Putamen (tissue), 1 donor: ENCODE data around the gene CYB5R2.
"Not testable (repeated sequence)": the region's sequence is repeated elsewhere in the genome, so short reads cannot be mapped to it uniquely, and the experiment has no call there.

ENCODE experiments used
- DNase-seq: peaks from one replicate; pipeline ENCODE4 v3.0.0-alpha.2; 2016; ENCODE audit warnings: low spot score

Gene CYB5R2

DNA sequence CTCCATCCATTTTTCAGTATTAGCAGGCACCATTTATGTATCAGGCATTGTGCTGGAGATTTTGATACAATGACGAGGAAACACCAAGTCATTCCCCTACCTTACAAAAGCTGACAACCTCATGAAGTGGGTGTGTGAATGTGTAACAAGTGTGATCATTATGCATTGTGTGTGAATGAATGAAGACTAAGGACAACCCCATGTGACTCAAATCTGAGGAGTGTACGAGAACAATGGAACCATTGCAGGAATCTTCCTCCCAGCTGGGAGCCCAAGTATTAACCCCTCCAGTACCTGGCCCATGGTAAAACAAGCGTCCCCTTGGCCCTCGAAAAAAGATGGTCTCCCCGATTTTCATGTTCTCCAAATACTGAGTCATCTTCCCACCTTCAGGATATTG is 4.4 kb downstream of the CYB5R2 start:
- DNase-seq = peak; percentile 90

DNA sequence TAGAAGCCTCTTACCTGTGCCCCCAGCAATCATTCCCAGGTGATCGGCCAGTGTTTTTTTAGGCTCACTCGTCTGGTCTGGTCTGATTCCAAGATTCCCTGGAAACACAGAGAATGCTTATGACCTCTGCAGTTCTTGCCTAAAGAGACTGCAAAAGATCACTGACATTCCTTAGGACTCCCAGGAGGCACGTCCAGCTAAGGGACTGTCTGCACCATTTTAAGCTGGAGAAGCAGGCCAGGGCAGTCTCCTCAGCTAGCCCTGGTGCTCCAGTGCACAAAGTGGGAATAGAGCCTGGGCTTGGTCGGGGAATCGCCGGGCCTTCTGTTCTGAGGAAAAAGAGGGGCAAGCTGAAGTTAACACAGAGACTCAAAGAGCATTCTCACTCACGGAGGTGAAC is 4.8 kb downstream of the CYB5R2 start:
- DNase-seq = no peak

DNA sequence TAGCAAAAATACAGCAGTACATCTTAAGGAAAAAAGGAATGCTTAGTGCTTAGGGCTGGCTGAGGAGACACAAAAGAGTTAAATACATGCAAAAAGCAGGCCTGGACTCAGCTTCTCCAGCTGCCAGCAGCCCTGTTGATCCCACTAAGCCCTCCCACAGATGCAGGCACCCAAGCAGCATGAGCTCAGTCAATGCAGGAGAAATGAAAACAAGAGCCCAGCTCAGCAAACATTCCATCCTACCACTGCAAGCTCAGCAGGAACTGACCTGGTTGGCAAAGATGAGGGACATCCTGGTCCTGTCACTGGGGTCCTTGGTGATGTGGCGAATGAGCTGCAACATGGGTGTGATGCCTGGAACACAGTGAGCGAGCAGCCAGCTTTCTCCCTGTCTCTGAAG is 5.8 kb downstream of the CYB5R2 start:
- no peak for DNase-seq

DNA sequence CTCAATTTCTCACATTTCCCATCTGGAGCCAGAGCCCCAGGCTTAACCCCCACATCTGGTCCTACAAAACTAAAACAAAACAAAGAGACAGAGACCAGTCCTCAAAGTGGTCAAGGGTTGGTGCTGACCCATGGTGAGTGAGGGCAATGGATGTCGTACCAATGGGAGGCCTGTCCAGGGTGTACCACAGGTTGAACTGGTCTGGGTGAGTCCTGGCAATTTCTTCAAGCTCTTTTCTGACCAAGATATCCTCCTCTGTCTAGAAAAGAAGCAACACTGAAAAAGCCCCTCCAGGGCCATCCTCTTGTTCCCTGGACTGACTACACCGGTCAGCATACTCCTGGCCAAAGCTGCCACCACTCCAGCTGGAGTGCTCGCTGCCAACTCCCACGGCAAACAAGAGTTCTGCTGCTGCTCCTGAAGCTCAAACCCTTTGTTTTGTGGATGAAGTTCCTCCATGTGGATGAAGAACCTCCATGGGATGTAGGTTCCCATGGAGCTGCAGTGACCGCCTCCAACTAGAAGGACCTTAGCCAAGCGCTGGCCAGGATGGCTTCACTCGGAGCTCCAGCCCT is 6.9 kb downstream of the CYB5R2 start:
- no peak for DNase-seq

DNA sequence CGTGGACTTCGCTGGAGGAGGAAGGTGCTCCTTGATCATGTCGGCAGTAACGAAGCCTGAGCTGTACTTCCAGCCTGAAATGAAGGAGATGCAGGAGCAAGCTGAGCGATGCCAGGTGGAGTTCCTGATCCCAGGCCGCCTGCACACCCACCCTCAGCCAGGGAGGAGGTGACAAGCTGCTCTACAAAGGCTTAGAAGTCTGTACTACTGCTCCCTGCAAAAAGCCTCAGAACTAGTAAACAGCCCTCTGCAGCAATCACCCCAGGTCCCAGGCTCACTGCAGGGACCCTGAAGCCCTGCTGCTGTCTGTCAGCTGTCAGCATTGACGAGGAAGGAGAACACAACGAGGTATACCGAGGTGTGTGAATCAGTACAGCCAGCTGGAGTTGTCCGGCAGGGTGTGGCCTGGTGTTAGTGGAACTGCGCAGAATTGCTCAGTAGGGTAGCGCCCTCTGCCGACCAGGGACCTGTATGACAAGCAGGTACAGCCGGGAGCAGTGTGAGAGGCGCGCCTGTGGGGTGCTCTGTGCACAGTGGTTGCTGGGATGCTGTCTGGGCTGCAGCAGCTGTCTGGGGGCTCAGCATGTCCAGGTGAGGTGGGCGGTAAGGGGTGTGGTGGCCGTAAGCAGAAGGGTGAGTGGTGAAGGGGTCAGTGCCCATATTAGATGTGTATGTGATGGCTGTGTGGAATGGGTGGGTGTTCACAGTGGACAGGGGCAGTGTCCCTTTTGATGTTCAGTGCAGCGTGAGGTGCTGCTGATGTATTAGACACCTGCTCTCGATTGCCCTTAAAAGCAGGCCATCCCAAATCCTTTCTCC is 7.6 kb downstream of the CYB5R2 start:
- DNase-seq = no peak

DNA sequence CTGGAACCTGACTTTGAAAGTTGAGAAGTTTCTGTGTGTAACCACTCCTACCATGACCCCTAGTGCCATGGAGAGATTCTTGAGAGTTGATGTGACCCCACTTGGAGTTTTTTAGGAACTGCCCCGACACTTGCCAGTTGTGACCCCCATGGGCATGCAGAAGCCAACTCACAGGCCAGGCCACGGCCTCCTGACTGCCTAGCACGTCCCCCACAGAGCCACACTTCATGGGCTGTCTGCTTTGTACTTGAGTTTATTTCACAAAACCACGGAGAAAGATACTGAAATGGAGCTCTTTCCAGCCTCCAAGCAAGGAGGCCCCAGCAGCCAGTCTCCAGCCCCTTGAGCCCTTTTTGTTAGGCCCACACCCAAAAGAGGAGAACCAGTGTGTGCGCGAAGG is 8.4 kb downstream of the CYB5R2 start:
- no peak for DNase-seq

DNA sequence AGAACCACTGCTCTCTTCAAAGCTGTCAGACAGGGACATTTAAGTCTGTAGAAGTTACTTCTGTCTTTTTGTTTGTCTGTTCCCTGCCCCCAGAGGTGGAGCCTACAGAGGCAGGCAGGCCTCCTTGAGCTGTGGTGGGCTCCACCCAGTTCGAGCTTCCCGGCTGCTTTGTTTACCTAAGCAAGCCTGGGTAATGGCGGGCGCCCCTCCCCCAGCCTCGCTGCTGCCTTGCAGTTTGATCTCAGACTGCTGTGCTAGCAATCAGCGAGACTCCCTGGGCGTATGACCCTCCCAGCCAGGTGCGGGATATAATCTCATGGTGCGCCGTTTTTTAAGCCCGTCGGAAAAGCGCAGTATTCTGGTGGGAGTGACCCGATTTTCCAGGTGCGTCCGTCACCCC is 9.8 kb downstream of the CYB5R2 start:
- not testable (repeated sequence) for DNase-seq

DNA sequence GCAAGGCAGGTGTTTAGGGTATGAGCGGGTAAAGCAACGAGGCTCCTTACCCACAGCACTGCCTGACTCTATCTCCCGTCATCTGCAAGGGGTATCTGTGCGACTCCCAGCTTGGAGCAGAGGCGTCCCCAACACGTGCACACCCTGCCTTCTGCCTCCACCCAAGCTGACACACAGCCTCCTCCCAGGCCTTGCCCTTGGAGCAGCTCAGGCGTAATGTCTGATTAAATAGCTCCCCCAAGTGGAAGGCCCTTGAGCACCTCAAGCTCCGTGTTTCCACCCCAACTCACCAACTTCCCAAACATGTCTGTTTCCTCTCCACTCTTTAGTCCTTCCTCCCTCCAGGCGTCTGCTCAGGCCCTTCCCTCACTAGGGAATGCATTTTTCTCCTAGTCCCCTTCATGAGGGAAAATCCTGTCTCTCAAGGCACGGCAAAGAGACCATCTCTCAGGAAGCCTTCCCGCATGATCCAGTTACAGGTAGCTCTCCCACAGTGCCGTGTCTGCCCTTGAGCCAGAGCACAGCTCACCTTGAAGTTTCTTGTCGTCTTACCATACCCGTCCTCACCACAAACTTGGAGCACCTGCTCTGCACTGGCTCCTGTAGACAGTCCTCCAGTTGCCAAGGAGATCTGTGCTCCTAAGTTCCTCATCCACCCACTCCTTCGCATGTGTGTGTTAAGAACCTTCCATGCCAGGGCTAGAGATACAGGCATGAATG is 15.8 kb downstream of the CYB5R2 start:
- peak; percentile 86 for DNase-seq

DNA sequence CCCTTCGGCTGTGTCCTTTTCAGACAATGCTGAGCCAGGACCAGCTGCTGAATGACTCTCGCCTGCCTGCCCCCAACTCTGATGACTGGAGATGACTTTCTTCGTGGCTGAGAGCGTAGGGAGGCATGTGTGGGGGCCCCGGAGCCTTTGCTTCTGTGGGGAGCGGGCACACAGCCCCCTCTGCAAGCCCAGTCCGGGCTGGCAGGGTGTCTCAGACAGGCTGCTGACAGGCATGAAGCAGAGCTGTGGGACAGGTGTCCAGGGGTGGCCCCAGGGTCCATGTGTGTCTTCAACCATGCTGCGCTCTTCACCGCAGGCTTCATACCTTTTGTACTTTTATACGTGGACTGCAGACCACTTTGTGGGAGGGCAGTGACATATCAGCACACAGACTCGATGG is 16.6 kb downstream of the CYB5R2 start:
- DNase-seq = no peak

DNA sequence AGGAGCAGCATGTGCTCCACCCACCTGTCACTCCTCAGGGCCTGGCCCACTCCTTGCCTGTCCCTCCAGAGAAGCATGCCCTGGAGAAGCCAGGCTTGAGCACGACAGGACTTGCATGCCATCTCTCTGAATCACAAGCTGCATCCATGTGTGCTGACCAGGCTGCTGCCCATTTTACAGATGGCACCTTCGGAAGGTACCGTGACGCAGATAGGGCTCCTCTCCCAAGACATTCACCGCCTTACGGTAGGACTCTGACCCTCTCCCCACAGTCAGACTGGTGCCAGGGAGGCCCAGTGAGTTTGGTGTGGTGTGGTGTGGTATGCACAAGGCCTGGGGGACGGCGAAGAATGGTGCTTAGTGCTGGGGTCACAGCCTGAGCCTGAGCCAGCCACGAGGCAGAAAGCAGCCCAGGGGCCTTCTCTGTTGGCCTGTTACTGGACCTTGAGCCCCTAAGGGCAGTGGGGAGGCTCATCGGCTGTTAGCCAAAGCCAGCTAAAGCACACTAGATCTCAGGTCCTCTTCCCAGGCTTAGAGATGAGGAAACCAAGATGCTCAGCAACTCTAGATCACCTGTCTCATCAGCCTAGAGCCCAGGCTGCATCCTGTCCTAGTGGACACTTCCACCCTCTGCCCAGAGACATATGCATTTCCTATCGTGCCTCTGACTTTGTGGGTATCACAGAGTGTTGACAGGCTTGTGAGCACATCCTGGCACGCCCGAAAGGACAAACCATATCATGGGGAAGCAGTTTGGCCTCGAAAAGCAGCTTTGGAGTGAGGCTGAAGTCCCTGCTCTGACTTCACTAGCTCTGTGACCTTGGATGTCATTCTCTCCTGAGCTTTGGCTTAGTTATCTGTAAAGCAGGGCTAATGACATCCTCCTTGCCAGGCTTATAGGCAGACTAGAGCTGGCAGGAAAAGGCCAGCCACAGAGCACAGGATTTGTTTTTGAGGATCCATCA is 17.8 kb downstream of the CYB5R2 start:
- no peak for DNase-seq

DNA sequence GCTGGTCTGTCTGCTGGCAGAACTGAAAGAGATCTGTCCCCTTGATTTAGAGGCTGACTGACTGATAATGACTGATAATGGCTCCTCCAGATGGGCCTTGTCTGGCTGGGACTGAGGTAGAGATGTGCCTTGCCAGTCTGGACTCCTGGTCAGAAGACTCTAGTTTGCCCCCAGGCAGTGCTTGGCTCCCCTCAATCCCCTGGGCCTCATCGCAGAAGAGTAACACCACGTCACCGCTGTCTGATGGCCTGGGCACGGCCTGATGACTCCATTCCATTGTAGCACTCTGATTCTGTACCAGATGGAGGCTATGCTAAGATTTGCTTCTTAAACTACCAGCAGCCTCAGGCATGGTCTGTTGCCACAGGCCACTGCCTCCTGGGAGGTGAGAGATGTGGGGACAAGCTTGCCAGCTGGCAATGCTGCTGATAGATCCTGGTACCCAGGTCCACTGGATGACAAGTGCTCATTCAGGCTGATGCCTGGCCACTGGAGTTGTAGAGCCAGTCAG is 19.1 kb downstream of the CYB5R2 start:
- DNase-seq = no peak

DNA sequence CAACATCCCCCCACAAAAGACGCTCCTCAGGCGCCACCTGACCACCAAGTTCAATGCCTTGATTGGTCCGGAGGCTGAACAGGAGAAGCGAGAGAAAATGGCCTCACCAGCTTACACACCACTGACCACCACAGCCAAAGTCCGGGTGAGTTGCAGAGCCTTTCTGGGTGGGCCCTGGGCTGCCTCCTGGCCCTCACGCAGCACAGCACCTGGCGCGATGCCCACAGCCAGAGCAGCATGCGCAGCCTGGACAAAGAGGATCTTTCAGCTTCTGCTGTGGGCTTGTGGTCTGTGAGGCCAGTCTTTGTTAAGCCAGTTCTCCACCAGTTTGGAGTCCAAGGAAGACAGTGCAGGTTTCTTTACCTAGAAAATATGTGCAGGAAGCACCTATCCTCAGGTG is 21.6 kb downstream of the CYB5R2 start:
- peak; percentile 85 for DNase-seq

DNA sequence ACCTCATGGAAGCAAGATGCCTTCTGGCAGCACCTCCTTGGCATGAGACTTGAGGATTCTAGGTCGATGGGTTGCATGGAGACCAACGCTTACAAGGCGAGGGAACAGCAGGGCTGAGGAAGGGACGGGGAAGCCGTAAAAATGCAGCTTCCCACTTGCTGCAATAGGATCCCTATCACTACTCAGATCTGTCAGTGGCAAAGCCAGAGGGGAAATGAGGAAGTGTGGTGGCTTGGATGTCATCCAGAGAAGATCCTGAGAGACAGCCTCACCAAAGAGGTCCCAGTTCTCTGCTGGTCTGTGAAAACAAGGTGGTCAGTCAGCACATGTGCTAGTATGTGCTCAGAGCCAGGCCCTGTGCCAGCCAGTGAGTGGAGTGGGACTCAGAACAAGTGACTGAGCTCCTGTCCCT is 22.2 kb downstream of the CYB5R2 start:
- no peak for DNase-seq

DNA sequence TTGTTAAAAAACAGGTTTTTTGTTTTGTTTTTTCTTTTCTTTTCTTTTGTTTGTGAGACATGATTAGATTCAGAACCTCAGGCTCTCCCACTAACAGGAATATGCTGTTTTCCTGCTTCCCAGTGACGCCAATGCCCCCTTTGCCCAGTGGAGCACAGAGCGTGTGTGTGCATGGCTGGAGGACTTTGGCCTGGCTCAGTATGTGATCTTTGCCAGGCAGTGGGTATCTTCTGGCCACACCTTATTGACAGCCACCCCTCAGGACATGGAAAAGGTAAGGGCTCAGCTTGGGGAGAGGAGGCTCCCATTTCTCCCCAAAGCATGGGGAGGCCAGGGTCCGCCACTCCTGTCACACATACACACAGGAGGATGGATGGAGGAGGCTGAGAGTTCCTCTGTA is 25.0 kb downstream of the CYB5R2 start:
- DNase-seq = no peak

DNA sequence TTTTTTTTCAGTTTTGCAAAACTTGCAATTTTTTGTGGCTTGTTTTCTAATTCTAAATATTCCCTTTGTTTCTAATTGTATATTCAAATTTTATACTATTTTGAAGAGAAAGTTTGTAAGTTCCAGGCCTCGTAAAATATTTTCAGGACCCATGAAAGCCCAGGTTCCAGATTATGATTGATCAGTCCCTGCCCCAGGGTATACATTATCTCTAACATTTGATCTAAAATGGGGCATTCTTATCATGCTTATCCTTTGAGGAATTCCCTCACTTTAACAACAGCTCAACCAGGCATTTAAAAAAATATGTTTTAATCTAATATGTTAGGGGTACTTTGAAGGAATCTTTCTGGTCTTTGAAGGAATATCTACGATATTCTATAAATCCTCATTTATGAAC is 26.4 kb downstream of the CYB5R2 start:
- no peak for DNase-seq

DNA sequence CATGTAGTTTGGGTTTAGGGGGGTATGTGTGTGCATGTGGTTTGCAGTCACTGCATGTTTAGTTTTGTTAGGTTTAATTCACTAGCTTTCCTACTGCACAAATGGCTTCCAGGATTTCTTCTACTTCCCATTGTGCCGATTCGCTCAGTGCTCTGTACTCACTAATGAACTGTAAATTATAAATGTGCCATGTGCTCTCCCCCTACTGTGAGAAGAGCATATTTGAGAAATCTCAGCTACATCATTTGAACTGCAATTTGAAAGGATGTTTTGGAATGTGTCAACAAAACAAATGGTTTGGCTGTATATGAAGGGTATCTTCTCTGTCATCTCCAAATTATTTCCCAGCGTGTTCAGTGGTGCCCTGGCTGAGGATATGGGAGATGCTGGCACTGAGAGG is 28.1 kb downstream of the CYB5R2 start:
- no peak for DNase-seq

DNA sequence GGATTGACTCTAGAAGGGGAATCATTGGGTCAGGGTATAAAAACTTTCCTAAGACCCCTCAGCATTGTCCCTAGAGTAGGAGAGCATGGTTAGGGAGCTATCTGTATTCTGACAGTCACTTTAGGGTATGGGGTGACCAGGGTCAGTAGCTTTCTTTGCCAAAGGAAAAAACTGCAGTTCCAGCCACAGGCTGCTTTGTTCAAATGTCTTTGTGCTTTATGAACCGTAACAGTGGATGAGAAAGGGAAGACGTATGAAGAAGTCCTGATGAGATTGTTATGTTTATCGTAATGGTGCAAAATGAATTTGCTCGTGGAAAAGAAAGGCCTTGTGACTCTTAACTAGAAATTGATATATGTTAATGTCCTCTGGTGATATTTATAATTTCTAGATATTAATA is 30.0 kb downstream of the CYB5R2 start:
- no peak for DNase-seq

DNA sequence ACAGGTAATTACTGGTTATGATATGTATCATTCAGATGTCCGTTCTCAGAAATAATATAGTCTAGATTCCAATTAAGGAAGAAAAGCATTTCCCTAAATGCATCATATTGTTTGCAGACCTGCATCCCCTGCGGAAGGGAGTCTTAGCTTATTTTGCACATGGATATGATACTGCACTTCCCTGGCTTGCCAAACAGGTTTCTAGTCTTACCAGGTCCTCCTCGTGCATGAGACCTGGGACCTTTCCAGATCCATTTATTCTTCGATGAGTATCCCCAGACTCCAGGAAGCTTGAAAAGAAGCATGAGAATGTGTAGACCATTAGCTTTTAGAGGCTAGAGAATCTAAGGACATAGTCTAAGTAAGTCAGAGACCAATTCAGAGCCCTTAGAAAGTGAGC is 30.6 kb downstream of the CYB5R2 start:
- DNase-seq = no peak

DNA sequence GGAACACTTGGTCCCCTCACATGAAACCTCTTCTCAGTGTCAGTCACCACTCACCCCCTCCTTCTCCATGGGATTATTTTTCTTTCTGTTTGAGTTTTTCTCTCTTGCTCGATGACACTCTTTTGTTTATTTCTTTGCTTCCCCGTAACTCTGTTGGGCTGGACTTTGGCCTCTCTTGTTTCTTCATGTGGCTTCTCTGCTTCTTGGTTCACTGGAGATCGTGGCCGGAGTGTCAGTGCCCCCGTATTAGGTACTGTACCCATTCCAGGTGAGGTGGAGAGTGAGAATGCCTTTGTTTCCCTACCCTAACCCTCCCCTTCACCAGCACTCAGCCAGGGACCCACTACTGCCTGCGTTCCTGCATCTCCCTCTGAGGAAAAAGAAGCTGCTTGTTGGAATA is 32.5 kb downstream of the CYB5R2 start:
- no peak for DNase-seq

DNA sequence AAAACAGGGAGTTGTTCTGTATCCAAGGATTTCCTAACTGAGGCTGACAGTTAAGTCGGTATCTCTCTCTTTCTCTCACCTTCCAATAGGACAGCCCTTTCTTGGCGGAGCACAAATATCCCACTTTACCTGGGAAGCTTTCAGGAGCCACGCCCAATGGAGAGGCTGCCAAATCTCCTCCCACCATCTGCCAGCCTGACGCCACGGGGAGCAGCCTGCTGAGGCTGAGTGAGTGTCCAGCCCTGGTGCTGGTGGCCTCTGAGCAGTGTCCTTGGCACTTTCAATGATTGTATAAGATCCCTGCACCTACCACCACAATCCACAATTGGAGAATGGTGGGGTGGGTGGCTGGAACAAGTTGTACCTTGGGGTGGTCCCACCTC is 33.7 kb downstream of the CYB5R2 start:
- DNase-seq = no peak

DNA sequence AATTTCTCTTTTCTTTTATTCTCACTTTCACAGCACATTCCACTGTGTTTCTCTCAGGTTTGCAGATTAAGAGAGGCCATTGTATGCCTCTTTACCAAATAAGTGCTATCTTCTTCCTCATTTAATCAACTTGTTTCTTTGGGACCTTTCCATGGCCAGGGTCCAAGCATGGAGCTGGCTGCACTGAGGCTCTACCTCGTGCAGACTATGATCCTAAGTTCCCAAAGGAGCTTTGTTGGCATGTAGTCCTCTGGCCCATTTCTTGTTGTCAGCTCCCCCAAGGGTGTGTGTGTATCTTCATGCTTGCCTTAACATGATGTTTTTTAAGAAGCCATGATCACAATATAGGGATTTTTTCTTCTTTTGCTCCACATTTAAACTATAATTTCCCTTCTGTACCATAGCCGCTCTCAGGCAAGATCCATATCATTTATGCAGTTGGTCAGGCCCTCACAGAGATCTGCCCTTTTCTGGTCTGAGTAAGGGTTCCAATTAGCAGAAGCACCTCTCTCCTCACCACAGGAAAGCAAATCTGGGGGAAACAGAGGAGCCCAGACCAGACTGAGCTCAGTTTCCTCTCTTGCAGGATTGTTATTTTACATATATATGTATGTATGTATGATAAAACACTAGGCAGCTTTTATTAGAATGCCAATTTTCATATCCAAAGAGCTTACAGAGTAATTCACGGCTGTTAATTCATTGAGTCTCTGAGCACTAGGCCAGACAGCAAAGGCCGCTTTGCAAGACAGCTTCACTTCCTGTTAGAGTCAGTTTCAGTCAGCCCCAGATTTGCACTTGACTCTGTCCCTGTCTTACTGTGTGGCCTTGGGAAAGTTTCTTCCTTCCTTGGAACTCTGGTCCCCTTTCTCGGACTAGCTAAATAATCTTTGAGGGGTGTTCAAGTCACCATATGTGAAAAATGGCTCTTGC is 34.3 kb downstream of the CYB5R2 start:
- DNase-seq = no peak
